HG02870 (cell line): ENCODE measurements around the gene GPI.
"Not testable (repeated sequence)": the region's sequence is repeated elsewhere in the genome, so short reads cannot be mapped to it uniquely, and the experiment has no call there.

Source experiments
- ATAC-seq: cut with Tn5 transposase; IDR thresholded peaks from one replicate; pipeline ENCODE4 v1.9.1; 2021; ENCODE audit warnings: mild to moderate bottlenecking, moderate library complexity; ENCODE audit not compliant: unreplicated experiment

GPI gene

DNA sequence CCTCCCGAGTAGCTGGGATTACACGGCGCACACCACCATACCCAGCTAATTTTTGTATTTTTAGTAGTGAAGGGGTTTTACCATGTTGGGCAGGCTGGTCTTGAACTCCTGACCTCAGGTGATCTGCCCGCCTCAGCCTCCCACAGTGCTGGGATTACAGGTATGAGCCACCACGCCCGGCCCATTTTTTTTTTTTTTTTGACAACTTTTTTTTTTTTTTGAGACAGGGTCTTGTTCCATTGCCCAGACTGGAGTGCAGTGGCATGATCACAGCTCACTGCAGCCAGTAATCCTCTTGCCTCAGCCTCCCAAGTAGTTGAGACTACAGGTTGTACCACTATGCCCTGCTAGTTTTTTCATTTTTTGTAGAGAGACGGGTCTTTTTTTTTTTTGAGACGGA lies 35.8 kb downstream of the GPI start:
- ATAC-seq: not testable (repeated sequence)

DNA sequence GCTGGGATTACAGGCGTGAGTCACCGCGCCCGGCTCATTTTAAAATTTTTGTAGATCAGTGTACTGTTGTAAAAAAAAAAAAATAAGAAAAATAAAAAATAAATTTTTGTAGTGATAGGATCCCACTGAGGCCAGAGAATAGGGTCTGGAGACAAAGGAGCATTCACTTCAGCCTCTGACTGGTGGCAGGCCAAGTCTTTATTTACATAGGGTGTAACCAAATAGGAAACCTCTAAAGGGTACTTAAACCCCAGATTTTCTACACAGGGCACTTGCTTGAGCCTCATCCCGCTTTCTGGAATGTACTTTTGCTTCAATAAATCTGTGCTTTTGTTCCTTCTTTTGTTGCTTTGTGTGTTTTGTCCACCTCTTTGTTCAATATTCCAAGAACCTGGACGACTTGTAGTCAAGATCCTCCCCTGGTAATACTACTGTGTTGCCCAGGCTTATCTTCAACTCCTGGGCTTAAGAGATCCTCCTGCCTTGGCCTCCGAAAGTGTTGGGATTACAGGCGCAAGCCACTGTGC lies 37.1 kb downstream of the GPI start:
- no peak for ATAC-seq

DNA sequence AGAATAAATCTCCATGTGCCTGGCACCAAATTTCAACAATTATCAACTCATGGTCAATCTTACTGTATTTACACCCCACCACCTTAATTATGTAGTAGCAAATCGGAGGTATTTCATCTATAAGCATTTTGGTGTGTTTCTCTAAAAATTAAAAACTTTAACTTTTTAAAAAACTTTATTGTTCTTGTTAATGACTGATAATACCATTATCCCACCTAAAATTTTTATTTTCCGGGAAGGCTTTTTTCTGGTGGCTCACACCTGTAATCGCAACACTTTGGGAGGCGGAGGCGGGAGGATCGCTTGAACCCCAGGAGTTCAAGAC lies 38.8 kb downstream of the GPI start:
- no peak for ATAC-seq

DNA sequence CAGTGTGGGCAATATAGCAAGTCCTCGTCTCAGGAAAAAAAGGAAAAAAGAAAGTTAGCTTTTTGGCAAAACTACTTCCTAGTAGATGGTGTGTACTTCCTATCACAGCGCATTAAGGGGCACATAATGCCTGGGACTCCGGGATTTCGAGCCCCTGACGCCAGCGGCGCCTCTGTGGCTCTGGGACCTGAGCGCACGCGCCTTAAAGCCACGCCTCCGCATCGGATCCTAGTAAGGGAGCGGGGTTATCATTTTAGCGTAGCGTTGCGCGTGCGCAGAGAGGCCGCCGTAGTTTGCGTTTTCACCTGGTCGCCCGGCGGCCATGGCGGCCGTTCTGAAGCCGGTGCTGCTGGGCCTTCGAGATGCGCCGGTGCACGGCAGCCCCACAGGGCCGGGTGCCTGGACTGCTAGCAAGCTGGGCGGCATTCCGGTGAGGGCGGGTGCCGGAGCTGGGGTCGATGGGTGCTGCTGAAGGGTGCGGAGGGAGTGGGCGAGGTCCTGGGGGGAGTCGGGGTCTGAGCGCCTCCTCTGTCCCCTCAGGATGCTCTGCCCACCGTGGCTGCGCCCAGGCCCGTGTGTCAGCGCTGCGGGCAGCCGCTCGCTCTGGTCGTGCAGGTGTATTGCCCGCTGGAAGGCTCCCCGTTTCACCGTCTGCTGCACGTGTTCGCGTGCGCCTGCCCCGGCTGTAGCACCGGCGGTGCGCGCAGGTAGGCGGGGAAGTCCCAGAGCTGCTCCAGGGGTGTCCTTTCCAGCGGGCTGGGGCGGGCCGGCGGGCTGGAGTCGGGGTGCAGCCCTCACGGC lies 39.3 kb downstream of the GPI start, which contains the start of gene PDCD2L:
Gene PDCD2L, plus strand, starts transcription at position 291 of the 801 bp plus-strand sequence. Its CDS starts 32 bp downstream, at position 323.
- ATAC-seq: peak; percentile 77

DNA sequence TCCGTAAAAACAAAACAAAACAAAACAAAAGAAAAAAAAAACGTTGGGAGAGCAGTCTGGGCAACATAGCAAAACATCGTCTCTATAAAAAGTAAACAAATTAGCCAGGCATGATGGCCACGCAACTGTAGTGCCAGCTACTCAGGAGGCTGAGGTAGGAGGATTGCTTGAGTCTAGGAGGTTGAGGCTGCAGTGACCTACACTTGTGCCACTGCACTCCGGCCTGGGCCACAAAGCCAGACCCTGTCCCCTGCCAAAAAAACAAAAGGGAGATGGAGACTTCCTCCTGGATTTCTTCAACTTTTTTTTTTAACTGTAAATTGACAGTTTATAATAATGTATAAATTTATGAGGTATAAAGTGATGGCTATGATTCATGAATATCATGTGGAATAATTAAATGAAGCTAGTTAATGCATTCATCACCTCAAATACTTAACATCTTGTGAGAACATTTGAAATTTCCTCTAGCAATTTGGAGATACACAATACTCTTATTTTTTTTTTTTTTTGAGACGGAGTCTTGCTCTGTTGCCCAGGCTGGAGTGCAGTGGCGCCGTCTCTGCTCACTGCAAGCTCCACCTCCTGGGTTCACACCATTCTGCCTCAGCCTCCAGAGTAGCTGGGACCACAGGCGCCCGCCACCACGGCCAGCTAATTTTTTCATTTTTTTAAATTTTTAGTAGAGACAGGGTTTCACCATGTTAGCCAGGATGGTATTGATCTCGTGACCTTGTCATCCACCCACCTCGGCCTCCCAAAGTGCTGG lies 41.1 kb downstream of the GPI start:
- ATAC-seq: no peak

DNA sequence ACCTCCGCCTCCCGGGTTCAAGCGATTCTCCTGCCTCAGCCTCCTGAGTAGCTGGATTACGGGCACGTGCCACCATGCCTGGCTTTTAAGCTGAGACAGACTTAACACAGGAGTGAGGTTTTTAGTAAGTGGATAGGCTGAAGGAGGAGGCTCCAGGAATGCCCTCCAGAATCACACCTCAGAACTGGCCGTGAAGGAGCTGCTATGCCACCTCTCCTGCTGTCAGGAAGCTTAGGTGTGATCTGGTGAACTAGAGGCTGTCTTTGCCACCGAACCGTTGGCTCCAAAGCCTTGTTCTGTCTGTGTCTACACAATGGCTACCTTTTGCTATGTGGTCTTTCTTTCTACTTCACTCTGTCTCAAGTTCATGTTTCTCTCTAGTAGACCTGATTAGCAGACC lies 43.4 kb downstream of the GPI start:
- no peak for ATAC-seq

DNA sequence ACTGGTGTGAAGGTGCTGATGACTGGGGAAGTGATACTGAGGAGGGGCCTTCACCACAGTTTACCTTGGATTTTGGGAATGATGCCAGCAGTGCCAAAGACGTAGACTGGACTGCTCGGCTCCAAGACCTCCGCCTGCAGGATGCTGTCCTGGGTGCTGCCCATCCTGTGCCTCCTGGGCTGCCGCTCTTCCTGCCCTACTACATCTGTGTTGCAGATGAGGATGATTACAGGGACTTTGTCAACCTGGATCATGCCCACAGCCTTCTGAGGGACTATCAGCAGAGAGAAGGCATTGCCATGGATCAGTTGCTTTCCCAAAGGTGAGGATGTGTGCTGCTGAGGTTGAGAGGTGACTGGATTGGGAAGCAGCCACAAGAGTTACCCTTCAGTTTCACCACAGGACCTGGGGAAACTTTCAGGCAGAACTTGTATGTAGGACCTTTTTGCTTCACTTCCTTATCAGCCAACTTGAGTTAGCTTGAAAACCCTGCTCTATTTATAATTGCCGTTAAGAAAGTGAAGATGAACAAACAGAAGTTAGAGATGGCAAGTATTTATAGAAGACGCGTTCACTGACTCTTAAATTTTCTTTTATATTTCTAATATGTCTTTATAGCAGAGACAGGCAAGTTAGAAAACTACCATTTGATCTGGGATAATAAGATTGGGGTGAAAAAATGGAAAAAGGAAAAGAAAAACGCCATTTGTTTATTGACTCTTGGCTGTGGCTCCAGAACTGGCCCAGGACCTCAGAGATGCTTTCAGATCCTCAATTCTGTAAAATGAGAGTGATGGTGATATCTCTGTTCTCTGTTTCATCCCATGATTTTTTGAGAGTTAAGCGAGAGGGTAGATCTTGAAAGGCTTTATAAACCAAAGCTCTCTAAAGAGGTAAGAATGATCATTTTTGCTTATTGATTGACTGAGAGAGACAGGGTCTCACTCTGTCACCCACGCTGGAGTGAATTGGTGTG lies 44.5 kb downstream of the GPI start:
- no peak for ATAC-seq

DNA sequence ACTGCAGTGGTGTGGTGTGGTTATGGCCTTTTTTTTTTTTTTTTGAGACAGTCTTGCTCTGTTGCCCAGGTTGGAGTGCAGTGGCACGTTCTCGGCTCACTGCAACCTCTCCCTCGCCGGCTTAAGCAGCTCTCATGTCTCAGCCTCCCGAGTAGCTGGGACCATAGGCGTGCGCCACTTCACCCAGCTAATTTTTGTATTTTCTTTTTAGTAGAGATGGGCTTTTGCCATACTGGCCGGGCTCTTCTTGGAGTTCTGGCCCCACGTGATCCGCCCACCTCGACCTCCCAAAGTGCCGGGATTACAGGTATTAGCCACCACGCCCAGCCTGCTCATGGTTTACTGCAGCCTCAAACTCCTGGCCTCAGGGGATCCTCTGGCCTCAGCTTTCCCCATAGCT lies 46.2 kb downstream of the GPI start:
- no peak for ATAC-seq

DNA sequence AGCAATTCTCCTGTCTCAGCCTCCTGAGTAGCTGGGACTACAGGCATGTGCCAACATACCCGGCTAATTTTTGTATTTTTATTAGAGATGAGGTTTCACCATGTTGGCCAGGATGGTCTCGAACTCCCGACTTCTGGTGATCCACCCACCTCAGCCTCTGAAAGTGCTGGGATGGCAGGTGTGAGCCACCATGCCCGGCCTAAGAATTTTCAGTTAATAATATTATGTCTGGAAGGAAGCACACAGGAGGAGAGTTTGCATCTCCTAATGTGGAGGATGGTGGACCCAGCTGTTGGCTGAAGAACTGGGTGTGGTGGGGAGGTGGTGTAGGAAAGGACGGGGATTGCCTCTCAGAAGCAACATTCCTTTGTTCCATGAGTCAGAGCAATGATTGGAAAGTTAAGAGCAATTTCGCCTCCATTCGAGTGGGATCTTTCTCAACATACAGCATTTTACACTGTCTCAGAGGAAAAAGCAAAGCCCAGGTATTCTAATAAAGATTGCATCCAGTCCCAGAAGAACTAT lies 51.1 kb downstream of the GPI start:
- ATAC-seq: no peak

DNA sequence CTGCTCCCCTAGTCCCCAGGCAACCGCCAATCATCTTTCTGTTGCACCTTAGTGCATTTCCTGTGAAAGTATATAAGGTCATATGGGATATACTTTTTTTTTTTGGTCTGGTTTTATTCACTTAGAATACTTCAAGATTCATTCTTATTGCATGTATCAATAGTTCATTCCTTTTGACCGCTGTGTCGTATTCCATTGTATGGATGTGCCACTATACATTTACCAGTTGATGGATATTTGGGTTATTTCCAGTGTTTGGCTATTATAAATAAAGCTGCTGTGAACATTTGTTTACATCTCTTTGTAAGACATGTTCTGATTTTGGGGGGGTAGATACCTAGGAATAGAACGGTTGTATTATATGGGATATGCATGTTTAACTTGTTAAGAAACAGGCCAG lies 53.3 kb downstream of the GPI start:
- no peak for ATAC-seq

DNA sequence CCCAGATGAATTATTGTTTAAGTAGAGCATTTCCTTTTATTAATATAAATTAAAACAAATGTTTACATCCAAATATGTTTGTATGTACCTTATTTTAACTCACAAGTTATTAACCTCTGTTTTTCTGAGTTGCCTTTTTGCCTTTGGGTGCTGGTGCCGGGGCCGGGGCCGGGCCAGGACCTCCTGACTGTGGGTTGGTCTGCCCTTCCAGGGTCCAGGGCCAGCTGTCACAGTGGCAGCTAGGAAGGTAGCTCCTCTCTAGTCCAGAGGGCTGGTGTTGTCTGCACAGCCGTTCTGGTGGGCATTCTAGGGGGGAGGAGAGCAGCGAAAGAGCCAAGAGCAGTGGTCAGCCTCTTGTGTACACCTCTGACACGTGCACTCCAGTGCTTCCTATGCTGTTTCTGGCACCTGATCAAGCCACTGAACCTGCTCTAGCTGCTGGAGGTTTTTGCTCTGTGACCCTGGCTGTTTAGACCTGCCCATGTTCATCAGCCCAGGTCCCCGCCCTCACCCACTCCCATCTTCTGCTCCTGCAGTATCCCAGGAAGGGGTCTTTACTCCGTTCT lies 61.2 kb downstream of the GPI start:
- ATAC-seq: no peak

DNA sequence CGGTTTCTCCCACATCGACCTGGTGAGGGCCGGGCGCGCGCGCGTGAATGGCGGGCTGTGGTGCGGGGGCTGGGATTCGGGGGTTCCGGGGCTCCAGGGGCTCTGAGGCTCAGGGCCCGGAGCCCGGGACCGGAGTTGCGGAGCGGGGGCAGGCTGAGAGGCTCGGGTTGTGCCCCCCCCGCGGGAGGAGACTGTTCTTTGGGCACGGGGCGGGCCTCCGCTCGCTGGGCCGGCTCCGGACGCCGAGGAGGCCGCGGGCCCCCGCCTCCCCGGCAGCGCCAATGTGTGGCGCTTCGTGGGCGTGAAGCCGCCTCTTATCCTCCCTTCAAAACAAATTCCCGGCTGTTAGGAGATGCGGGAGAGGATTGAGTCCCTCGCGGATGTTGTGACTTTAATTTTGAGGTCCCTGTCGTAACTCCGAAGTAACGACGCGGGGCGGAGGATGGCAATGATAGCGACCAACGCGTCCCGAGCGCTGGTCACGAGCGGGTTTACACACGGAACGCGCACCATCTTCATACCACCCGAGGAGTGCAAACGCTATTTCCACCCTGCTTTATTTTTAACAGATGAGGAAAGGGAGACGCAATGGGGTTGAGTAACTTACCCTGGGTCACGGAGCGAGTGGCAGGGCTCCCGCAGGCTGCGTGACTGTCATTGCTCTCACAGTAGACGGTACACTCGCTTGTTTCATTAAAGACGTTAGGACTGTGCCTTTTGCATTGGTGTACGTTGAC lies 63.7 kb downstream of the GPI start:
- peak; percentile 31 for ATAC-seq

DNA sequence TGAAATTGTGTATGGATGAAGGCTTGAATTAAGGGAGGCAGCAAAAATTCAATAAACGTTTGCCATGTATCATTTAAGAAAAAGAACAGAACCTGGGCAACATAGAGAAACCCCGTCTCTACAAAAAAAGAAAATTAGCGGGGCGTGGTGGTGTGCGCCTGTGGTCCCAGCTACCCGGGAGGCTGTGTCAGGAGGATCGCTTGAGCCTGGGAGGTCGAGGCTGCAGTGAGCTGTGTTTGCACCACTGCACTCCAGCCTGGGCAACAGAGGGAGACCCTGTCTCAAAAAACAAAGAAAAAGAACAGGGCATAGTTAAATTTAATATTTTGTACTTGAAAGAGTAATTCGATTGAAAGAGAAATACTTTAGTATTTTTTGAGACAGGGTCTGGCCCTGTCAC lies 64.6 kb downstream of the GPI start:
- ATAC-seq: no peak

DNA sequence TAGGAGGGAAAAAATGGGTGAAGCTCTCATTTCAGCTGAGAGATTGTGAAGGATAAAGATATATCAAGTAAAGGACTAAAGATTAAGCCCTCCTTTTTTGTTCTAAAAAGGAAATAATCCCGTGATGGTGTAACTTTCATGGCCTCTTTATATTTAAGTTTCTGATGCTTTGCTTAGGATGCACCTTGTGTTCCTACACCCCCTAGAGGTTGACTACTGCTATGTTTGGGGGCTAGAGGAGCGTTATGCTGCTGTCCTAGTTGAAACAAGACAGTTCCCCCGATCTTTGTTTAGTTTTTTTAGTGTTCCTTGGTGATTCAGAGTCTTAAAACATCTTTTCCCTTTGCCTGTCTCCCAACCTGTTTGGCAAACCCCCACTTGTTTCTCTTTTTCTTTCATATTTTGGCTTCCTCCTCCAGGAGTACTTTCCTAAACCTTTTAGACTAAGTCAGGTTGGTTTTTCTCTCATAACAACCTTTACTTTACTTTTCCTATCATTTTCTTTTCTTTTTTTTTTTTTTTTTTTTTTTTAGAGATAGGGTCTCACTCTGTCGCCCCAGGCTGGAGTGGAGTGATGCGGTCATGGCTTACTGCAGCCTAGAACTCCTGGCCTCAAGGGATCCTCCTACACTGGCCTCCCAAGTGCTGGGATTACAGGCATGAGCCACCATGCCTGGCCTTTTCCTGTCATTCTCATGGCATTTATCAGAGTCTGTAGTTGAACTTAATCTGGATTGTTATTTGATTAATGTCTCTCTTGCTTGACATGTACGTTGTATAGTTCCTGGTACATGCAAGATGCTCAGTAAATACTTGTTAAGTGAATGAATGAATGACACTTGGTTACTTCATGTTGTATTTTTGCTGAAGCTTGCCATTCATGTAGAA lies 66.0 kb downstream of the GPI start:
- no peak for ATAC-seq

DNA sequence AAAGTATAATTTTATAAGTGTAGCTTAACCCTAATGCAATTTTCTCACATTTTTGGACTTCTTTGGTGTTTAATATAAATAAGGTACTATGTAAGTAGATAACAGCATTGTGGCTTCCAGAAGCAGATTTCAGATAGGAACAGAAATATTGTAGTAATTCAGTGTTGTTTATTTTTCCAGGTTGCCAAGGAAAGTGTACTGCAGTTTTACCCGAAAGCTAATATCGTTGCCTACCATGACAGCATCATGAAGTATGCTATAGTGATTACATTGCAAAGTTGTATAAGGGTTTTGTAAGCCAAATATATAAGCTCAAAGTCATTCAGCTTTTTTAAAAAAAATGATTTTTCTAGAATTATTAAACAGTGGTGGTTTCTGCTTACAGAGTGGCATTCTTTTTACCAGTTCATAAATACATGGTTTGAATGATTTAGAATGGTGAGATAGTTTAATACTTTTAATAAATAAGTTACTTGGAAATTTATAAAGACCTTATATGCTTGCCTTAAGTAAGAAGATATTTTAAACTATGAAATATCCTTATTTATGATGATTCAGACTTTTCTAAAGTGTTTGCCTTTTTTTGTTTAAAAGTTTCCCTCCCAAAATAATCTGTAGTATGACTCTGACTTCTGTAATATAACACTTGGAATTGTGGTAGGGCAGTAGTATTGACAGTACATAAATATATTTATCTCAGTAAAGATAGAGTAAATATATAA lies 66.8 kb downstream of the GPI start:
- no peak for ATAC-seq

DNA sequence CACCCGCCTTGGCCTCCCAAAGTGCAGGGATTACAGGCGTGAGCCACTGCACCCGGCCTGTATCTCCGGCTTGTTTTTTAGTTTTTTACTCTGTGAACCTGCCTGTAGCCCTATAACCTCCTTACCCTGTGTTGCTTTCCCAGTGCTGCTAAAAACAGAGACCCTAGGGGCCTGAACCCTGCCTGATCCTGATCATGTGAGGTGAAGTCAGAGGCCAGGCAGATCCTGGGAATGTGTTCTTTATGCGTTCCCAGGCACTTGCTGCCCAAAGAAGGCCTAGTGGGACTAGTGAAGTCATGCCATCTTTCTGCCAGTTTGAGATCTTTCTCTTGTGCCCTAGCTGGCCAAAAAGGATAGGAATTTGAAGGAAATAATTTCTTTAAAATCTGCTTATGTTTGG lies 67.8 kb downstream of the GPI start:
- ATAC-seq: no peak

DNA sequence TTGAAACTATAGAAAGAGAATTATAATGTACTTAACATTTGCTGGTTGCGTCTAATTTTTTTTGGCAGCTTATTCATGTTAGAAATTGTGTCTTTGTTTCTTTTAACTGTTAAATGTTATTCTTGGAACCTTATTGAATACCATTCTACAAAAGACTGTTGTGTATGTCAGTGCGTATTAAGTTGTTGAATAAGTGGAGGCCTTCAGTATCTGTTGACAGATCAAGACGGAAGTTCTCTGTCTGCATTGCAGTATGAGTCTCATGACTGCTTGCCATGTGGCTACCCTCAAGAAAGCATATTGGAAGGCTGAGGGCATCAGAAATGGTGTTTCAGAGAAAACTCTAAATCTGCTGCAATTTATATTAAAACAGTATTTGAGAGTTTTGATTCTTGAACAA lies 71.7 kb downstream of the GPI start:
- ATAC-seq: no peak

DNA sequence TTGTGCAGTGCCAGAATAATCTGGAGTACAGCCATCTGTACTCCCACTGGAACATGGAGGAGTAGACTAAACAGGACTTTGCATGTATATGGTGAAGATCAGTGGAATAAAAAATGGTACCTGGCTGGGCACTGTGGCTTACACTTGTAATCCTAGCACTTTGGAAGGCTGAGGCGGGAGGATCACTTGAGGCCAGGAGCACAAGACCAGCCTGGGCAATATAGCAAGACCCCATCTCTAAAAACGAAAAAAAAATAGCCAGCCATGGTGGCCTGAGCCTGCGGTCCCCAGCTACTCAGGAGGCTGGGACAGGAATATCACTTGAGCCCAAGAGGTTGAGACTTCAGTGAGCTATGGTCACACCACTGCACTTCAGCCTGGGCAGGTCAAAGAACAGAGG lies 83.2 kb downstream of the GPI start:
- ATAC-seq: no peak
